ENCODE results near the gene TTC7B. TPM values are rescaled to one million over a fixed set of nuclear protein-coding genes. Genes with fewer than 3 reads are reported as not detected.

TTC7B gene
- total RNA-seq, 1 donor from 2014 or later: 5.0 TPM

DNA sequence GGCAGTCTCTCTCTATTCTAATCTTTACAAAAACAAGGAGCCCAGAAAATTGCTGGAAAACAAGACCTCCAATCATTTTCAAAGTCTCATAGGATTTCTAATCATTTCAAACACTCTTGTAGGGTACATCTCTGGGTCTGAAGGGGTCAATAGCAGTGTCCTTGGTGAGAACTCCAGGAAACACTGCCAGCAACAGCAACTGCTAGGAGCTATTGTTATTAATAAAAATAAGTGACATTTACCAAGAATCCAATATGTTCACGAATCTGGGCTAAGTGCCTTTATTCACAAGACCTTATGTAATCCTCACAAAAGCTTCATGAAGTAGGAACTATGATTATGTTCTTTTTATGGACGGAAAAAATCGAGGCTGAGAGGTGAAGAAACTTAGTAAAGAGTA, 72.8 kb downstream of the TTC7B start:
- intact Hi-C loops (cut with micrococcal nuclease): no loop called here

DNA sequence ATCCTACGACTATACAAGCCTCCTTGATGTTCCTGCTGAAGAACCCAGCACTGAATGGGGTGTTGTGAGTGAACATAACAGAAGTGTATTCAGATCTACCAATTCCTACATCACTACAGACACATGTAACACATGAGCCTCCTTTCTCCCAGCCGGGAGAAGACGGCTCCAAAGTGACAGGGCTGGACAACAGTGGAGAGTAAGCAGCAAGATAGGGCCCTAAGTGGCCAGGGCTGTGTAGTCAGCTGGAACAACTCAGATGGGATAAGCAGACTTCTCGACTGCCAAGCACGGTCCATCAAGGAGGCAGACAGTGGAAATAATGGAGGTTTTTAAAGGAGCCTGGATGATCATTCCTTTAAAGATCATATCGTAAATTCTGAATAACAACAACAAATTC, 73.5 kb downstream of the TTC7B start:
- intact Hi-C loops (cut with micrococcal nuclease): no loop called here

DNA sequence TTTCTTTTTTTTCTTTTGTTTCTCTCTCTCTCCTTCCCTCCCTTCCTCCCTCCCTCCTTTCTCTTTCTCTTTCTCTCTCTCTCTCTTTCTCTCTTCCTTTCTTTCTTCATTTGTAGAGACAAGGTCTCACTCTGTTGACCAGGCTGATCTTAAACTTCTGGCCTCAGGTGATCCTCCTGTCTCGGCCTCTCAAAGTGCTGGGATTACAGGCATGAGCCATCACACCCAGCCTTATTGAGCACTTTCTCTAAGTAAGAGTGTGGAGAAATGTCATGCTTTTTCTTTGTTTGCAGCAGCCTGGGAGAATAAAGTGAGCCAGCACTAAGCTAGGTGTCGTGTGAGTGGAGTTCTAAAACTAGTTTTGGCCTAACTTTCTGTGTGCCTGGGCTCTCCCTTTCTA, 74.0 kb downstream of the TTC7B start:
- intact Hi-C loops (cut with micrococcal nuclease): no loop called here

DNA sequence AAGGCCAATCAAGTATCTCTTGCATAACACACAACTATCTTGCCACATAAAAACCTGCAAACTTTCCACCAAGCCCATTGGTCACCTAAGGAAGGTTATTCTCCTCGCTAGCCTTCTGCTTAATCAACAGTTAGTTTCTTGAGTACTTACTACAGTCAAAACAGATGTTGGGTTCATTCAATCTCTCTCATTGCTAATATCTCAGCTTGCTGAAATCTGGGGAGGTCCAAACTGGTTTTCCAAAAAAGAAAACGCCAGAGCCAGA, 74.6 kb downstream of the TTC7B start:
- intact Hi-C loops (cut with micrococcal nuclease): no loop called here

DNA sequence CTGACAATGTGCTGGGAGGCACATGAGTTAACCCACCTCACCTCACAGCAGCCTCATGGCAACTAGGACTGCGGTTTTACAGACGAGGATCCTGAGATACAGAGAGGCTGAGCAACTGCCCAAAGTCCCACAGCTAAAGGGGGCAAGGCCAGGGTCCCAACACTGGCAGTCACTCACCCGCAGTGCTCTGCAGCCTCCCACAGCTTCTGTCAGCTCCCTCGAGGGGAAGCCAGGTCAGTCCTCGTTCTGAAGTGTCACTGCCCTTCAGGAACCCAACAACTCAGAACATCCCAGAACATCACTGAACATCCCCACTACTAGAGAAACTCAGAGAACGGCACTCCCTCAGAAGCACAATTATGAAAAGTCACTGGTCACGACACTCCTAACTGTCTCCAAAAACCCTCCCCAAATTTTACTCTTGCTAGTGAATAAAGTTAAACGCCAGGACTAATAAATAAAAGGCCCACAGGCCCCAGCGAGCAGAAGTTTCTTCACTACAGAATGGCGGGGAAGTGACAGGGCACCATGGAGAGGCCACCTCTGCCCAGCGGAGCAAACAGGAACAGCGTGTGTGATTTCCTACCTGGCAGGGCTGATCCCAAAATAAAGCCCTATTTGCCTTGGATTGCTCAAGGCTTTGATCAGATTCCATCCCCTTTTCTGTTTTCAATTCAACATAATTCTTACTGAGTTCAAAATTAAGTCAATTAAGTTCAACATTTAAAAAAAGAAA, 75.1 kb downstream of the TTC7B start:
- intact Hi-C loops (cut with micrococcal nuclease): no loop called here

DNA sequence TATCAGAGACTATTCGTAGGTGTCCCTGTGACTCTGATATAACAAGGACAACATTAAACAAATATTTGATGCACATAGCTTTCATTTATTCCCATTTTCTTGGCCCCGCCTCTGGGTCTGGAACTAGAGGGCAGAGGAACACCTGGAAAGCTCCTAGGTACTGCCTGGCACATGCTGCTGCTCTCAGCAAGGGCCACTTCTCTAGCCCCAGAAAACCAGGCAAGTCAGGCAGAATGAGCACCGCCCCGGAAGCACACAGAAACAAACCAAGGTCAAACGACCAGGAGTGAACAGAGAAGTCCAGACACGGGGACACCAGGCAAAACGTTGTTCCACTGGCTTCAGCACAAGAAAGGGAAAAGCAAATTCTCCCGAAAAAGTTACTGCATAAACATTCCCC, 76.1 kb downstream of the TTC7B start:
- intact Hi-C loops (cut with micrococcal nuclease): no loop called here

DNA sequence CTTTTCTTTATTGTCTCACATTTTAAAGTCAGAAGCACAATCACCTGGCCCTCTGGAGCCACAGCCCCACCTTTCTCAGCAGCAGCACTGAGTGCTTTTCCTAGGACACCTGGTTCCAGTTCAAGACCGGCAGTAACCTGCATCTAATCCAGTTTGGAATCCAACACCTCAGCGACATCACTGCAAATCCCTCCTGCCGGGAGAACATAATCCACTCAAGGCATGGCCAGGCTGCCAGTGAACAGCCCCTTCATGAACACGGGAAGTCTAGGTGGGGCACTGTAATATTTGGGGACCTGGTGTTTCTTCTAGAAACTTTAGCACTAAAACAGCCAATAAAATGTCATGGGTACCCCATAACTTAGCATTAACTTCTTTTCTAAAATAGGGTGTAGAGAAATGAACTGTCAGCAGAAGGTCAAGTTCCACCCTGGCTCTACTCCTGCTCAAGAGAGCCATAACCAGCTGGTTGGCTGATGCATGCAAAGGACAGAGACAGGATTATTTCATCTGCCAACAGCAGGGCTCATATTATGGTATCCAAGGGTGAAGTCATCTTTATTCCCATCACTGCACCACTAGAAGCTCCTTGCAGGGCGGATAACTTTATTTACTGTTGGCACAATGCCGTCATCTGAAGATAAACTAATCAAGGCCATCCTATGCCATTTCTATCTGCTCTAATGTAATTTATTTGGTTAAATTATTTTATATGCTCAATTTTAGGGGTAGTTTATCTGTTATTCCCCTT, 76.7 kb downstream of the TTC7B start:
- intact Hi-C loops (cut with micrococcal nuclease): no loop called here

DNA sequence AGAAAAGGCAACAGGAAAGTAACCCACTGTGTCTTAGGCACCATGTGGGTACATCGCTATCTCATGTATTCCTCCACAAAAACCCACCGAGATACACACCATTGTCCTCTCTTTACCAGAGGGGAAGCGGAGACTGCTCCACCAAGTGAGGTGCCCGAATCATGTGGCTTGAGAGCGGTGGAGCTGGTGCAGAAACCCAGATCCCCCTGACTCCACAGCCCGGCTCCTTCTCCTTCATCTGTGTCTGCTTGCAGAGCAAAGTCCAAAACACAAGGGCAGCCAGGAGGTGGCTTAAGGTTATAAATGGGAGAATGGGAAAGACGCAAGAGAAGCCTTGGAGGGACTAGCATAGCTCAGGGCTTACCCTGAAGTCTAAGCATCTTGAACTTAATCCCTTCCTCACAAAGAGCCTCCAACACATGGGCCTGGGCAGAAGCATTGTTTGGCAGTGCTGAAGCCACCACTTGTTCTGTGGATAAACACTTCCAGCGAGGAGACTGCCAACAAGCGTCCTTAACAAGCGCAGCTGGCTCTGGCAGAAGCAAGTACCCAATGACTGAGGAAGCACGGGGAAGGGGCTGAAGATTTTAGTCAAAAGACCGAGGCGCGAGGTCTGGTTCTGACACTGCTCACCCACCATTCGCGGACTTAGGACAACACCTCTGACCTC, 83.0 kb downstream of the TTC7B start:
- intact Hi-C loops (cut with micrococcal nuclease): no loop called here

DNA sequence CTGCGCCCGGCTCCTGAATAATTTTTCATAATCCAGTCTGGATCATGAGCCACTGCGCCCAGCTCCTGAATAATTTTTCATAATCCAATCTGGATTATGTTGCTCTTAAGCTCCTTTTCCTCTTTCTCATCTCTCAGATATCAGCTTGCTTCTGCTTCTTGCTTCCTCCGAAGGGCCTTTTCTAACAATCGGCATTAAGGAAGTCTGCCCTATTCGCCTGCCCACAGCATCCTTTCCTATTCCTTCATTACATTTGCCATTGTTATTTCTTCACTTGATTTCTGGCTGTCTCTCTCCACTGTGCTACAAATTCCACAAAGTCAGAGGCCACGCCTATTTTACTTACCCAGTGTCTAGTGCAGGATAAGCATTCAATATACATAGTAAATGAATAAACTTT, 83.5 kb downstream of the TTC7B start:
- intact Hi-C loops (cut with micrococcal nuclease): no loop called here

DNA sequence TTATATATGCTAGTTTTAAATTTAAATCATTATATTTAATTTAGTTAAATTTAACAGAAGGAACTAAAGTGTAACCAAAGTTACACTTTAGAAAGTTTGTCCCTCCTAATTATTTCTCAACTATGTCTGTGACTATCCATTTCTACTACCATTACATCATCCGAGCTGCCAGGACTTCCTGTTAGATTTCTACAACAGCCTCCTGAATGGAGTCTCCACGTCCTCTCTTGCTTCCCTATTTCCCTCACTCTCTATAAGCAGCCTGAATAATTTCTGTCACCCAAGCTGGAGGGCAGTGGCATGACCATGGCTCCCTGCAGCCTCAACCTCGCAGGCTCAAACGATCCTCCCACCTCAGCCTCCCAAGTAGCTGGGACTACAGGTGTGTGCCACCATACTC, 84.1 kb downstream of the TTC7B start:
- intact Hi-C loops (cut with micrococcal nuclease): no loop called here

DNA sequence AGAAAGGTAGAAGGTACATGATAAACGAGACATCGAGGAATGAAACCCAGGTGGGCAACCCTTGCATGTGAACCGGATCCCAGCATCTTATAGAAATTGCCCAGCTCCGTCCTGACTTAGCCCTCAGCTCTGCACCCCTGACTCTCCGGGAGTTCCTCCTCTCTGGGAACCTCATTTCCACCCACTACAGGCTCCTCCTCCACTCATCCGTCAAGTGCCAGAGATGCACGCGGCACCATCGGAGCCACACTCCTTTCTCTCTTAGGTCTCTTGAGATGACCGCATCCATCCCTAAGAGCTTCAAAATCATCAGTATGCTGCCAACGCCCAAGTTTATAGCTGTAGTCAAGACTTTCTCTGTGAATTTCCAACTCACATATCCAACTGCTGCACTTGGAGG, 84.7 kb downstream of the TTC7B start:
- intact Hi-C loops (cut with micrococcal nuclease): no loop called here

DNA sequence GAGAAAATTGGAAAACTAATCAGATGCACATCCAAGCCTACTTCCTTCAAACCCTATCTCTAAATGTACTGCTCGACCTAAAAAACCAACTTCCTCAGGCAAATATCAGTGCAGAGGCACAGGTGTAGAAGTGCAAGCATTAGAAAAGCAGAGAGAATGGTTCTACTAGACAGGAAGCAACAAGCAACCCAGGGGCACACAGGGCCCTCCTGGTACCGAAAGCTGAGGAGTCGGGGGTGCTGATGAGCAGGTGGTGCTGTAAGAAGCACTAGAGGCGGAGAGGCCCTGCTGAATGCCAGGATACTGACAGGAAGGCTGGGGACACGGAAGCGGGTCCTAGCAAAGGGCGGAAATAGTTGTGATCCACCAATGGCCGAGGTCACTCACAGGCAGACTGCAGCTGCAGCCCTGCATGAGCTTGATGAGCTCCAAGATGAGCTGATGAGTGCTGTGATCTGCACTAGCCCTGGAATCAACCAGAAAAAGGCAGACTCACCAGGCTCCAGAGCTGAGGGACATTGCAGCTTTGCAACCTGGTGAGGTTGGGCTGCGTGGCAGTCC, 85.9 kb downstream of the TTC7B start:
- intact Hi-C loops (cut with micrococcal nuclease): no loop called here

DNA sequence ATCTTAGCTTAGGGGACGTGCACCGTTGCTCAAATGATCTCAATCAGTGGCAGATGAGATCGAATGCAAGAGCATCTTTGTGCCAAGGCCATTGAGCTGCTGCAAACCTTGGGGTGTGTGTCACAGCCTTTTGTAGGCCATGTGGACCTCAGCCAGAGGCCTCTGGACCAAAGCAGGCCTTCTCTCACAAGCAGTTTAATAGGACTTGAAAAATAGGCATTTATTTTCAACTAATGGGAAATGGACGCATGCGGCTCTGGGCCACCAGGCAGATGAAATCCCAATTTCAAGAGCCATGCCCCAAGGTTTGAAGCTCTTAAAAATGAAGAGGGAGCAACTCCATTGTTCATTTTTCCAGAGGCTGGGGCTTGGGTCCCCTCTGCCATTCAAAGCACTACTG, 87.3 kb downstream of the TTC7B start:
- intact Hi-C loops (cut with micrococcal nuclease): no loop called here

DNA sequence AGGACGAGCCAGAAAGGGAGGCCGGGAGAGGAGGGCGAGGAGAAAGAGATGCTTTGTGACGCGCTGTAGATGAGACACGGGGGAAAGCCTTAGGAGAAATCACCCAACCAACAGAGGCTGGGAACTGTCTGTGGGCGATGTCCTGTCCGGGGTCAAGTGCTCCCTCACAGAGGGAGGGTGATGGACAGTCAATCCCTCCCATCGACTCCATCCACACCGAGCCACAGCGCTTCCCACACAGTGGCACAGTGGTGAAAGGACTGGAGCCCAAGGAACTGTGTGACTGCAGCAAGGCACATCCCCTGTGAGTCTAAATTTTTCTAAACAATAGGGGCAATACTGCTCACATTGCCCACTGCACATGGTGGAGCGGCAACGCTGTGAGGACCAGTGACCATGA, 89.1 kb downstream of the TTC7B start:
- intact Hi-C loops (cut with micrococcal nuclease): no loop called here

DNA sequence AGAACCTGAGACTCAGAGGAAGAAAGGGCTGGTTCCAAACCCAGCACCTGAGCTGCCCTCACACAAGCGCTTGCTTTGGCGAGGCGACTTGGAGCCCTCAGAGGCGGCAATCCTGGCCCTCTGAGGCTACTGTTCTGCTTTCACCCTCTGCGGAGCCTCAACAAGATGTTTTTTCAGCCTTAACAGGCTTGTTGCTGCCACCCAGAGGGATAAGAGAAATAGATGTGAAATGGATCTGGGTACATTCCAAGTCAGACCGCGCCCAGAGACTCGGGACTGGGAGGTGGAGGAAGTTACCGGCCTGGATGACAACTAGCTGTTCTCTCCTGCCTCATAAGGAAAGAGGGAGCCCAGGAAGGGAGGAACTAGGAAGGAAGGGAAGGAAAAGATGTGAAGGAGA, 89.6 kb downstream of the TTC7B start:
- intact Hi-C loops (cut with micrococcal nuclease): no loop called here

DNA sequence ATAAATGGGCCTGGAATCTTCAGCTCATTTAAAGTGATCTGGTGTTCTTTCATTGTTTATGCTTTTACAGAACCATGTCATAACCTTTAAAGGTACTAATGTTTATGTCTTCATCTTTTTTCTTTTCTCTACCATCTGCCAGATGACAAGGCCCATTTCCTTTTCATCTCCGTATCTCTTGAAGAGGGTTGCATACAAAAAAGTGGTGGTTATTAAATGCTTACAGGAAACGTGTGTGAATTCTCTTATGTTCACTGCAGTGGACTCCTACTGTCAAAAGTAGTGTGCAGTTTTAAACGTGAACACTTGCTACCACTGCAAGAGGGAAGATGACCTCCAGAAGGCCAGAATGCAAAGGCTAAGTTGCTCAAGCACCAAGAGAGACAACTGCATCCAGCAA, 91.4 kb downstream of the TTC7B start:
- intact Hi-C loops (cut with micrococcal nuclease): no loop called here

DNA sequence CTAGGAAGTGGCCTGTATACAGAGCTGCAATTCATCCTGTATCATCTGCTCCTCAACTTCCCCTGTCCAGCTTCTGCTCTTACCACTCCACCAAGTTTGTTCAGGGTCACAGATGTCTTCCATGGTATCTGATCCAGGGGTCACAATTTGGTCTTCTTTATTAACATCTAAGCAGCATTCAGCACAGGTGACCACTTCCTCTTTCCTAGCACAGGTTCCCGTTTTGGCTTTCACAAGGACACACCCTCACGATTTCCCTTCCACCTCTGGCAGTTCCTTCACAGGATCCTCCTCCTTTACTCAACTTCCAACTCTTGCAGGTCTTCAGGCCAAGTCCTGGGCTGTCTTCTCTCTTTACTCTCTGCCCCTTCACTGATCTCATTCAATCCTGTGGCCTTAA, 93.6 kb downstream of the TTC7B start:
- intact Hi-C loops (cut with micrococcal nuclease): no loop called here

DNA sequence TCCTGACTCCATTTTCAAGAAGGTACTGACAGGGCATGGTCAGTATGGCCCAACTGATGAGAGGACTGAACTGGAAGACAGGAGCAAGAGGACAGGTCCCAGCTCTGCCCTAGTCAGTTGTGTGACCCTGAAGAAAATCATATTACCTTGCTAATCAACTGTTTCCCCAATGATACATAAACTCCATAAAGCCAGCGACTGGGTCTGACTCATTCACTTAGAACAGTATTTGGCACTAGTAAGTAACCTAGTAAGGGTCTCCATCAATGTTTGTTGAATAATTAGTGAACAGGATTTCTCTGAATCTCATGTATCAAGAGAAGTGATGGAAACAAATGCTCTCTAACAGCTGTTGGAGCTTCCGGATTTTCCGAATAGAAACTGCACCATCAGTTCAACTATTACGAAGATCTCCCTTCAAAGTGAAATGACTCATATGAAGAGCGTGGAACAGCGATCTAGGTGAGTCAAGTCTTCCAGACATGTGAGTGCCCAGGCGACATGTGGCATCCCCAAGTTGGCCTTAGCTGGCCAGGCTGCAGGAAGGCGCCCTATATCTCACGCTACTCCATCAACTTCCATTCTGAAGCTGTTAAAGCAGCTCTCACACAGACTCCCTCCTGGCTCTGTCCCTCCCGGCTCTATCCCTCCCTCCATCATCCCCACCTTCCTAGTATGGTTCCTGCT, 94.5 kb downstream of the TTC7B start:
- intact Hi-C loops (cut with micrococcal nuclease): no loop called here

DNA sequence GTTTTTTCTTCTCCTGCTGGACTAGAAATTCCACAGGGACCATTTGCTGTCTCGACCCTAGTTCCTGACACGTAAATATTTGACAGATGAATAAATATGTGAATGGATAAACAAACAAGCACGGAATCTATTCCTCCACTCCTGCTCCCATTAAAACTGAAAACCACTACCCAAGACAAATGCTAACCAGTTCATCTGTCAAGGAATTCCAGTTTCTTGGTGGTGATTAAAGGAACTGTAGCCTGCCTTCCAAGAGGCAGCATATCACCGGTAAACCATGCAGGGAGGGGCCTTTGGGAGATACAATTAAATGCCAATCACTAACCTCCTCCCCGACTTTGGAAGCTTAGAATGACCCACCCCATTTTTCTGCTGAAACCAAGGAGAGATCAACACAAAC, 95.4 kb downstream of the TTC7B start:
- intact Hi-C loops (cut with micrococcal nuclease): no loop called here

DNA sequence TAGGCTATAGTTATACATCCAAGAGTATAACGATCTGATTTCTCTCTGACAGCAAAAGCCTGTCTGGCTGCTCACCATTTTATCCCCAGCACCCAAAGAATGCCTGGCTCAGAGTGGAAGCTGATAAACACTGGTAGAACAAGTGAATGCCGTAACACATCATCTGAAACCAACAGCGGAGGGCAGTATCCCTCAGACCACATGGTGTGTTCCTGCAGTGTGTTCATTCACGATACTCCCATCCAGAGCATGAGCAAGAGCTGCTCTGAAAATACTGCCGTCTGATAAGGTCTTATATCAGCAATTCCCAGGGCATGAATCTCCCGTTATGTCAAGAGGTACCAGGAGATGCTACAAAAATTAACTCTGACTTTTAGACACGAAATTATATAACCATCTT, 95.9 kb downstream of the TTC7B start:
- intact Hi-C loops (cut with micrococcal nuclease): no loop called here

DNA sequence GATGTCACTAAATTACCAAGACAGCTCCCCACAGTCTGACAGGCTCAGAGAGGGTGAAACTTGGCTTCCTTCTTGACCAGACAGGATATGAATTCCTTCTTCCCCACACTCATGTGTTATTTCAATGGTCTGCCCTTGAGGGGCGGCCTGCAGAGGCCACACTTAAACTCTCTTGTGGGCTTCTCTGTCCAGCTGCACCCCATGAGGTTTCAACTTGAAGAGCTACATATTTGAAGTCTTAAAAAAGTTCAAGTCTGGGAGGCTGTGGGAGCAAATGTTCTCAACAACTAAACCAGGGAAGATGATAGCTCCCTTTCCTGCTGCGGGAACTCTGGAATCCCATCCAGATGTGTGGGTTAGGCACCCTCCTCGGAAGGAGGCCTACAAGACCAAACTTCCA, 98.3 kb downstream of the TTC7B start:
- intact Hi-C loops (cut with micrococcal nuclease): no loop called here

DNA sequence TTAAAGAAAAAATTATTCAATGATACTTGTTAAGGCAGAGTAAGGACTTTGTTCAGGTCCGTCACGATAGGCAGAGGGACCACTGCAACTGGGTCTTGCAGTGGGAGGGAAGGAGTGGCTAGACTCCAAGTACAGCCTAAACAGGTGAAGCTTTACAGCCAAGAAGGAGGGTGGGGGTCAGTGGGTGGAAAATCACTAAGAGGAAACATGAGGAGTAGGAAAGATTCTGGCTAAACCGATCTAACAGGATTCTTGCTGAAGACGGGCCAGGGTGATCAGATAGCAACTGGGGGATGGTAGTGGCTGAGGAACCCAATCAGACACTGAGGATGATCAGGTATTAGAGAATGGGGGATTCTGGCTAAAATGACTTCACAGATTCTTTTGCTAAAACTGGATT, 100.2 kb downstream of the TTC7B start:
- intact Hi-C loops (cut with micrococcal nuclease): no loop called here
